Prostate gland (tissue), 2 donors: ENCODE measurements around the gene SLC25A48. TPM values are rescaled to one million over a fixed set of nuclear protein-coding genes. Genes with fewer than 3 reads are reported as not detected.

ENCODE experiments used
- DNase-seq: peaks from one replicate; pipeline ENCODE4 v3.0.0-alpha.2; 2019; ENCODE audit warnings: low spot score
- H3K27ac ChIP-seq, 2 donors: fragments of 200-600 bp; sonication (generic); 2 replicates each; pipeline ENCODE4 v1.5.1; 2017 to 2019
- H3K27me3 ChIP-seq: fragments of 200-600 bp; sonication (generic); replicated peaks from 2 replicates; pipeline ENCODE4 v1.5.1; 2019; ENCODE audit not compliant: insufficient read depth
- H3K36me3 ChIP-seq, 2 donors: fragments of 200-600 bp; sonication (generic); 1 replicate in 1 of 2; 2 replicates in 1 of 2; pipeline versions ENCODE4 v1.5.1 to v1.8.1; 2017 to 2019
- H3K4me1 ChIP-seq: fragments of 200-600 bp; sonication (generic); replicated peaks from 2 replicates; pipeline ENCODE4 v1.5.1; 2019
- H3K4me3 ChIP-seq, 2 donors: fragments of 200-600 bp; sonication (generic); 2 replicates each; pipeline ENCODE4 v1.5.1; 2017 to 2019
- H3K9me3 ChIP-seq: fragments of 200-600 bp; sonication (generic); 2 replicates; pipeline ENCODE4 v1.5.1; 2017
- POLR2A ChIP-seq: fragments of 450-650 bp; IDR thresholded peaks from one replicate; pipeline ENCODE4 v1.6.1; 2016; ENCODE audit warnings: antibody characterized with exemption, mild to moderate bottlenecking
- POLR2AphosphoS5 ChIP-seq: sonication (generic); formaldehyde crosslinking; IDR thresholded peaks from one replicate; pipeline ENCODE4 v1.6.1; 2017; ENCODE audit warnings: antibody characterized with exemption
- WGBS: methylation state at CpG from one replicate; pipeline ENCODE4 v1.1.5; 2018; 5-methylcytosine and 5-hydroxymethylcytosine counted together
- intact Hi-C: fragments of 100-400 bp; cut with DNase I; formaldehyde crosslinking; loops from one replicate; pipeline ENCODE4 v1.14.2; 2022
- total RNA-seq, 2 donors: library from RNA; depleted of rRNA; stranded (reverse); fragments of >200 nt; gene quantifications; one replicate each; pipeline ENCODE4 v1.1.0, GENCODE V29; 2016
- TF ChIP-seq, protein P1 (sequence below), 4 experiments: fragments of 200-600 bp in 2 of 4; fragments of 450-650 bp in 2 of 4; sonication (generic) in 2 of 4; IDR thresholded peaks; 1 replicate in 3 of 4; 2 replicates in 1 of 4; pipeline ENCODE4 v1.5.1; 2016 to 2019; ENCODE audit warnings: antibody characterized with exemption in 4 of 4, mild to moderate bottlenecking in 2 of 4, moderate library complexity in 2 of 4

Gene SLC25A48
- total RNA-seq, 2 donors from 2014 or later, result 0.77 to 0.85 TPM

DNA sequence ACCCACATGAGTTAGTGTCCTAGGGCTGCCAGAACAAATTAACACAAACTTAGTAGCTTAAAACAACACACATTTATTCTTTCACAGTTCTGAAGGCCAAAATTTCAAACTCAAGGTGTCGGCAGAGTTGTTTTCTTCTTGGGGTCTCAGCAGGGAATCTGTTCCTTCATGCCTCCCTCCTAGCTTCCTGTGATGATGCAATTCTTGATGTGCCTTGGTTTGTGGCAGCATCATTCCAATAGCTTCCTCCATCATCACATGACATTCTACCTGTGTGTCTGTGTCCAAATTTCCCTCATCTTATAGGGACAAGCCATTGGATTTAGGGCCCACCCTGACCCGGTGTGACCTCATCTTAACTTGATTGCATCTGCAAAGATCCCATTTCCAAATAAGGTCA lies 12.2 kb upstream of the SLC25A48 start:
- no peaks in the 10 kb centered on the region for H3K4me1 ChIP-seq
- intact Hi-C loops, result no loop called here
- H3K36me3 ChIP-seq, result no peaks in the 10 kb centered on the region
- DNase-seq, result no peak
- no peak for TF ChIP-seq POLR2AphosphoS5
- no peak for TF ChIP-seq POLR2A
- TF ChIP-seq, protein P1, sequence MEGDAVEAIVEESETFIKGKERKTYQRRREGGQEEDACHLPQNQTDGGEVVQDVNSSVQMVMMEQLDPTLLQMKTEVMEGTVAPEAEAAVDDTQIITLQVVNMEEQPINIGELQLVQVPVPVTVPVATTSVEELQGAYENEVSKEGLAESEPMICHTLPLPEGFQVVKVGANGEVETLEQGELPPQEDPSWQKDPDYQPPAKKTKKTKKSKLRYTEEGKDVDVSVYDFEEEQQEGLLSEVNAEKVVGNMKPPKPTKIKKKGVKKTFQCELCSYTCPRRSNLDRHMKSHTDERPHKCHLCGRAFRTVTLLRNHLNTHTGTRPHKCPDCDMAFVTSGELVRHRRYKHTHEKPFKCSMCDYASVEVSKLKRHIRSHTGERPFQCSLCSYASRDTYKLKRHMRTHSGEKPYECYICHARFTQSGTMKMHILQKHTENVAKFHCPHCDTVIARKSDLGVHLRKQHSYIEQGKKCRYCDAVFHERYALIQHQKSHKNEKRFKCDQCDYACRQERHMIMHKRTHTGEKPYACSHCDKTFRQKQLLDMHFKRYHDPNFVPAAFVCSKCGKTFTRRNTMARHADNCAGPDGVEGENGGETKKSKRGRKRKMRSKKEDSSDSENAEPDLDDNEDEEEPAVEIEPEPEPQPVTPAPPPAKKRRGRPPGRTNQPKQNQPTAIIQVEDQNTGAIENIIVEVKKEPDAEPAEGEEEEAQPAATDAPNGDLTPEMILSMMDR (IDR thresholded peaks at IDR 0.05), result no peak
- 94% methylated on average over 2 of the region's 2 CpGs for WGBS
- no peak overlapping the region for H3K27ac ChIP-seq
- no peaks in the 10 kb centered on the region for H3K27me3 ChIP-seq
- H3K9me3 ChIP-seq, result no peaks in the 10 kb centered on the region
- H3K4me3 ChIP-seq, result no peak overlapping the region

DNA sequence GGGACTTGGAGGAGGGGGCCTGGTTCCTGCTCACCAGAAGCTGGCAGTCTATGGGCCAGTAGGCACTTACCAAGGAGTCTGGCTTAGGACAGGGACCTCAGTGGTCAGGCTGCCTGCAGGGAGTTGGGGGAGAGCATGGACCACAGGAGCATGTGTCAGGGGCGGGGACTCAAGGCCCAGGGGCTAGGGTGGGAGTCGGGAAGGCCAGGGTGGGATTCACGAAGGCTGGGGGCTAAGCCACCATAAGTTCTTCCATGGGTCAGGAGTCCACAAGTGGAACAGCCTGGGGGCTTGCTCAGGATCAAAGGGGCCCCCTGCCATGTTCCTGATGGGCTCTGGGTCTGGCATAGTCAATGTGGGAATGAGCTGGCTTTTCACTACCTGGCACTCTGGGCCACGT lies 11.5 kb upstream of the SLC25A48 start:
- 96% methylated on average over 4 of the region's 4 CpGs for WGBS
- no peak overlapping the region for H3K4me3 ChIP-seq
- no peaks in the 10 kb centered on the region for H3K36me3 ChIP-seq
- no peak for DNase-seq
- no peaks in the 10 kb centered on the region for H3K27me3 ChIP-seq
- H3K9me3 ChIP-seq, result no peaks in the 10 kb centered on the region
- no peaks in the 10 kb centered on the region for H3K4me1 ChIP-seq
- H3K27ac ChIP-seq, result no peak overlapping the region
- intact Hi-C loops, result no loop called here
- TF ChIP-seq, protein P1 (IDR thresholded peaks at IDR 0.05), result no peak
- TF ChIP-seq POLR2A, result no peak
- no peak for TF ChIP-seq POLR2AphosphoS5

DNA sequence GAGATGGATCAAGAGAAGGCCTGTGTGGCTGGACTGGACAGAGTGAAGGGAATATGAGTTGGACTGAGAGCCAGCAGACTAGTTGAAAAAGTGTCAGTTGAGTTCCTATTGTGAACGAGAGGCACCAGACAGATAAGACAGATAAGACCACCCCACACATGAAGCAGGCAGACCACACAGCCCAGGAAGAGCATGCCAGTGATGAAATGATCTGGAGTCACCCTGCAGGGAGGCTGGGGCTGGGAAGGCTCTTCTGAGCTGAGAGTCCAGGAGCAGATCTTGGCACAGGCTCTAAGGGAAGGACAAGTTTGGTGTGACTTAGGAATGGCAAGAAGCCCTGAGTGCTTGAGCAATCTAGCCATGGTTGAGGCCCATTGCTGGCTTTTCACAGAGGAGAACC lies 10.6 kb upstream of the SLC25A48 start:
- WGBS, result 33% methylated on average over 1 of the region's 1 CpG
- TF ChIP-seq POLR2A (no peak), POLR2AphosphoS5 (no peak)
- TF ChIP-seq, protein P1 (IDR thresholded peaks at IDR 0.05), result no peak
- Histone ChIP-seq H3K27ac (no peak overlapping the region), H3K4me3 (no peak overlapping the region), H3K9me3 (no peaks in the 10 kb centered on the region), H3K4me1 (no peaks in the 10 kb centered on the region), H3K27me3 (peaks cover 3% of the 10 kb centered on the region), H3K36me3 (no peaks in the 10 kb centered on the region)
- no peak for DNase-seq
- intact Hi-C loops, result no loop called here

DNA sequence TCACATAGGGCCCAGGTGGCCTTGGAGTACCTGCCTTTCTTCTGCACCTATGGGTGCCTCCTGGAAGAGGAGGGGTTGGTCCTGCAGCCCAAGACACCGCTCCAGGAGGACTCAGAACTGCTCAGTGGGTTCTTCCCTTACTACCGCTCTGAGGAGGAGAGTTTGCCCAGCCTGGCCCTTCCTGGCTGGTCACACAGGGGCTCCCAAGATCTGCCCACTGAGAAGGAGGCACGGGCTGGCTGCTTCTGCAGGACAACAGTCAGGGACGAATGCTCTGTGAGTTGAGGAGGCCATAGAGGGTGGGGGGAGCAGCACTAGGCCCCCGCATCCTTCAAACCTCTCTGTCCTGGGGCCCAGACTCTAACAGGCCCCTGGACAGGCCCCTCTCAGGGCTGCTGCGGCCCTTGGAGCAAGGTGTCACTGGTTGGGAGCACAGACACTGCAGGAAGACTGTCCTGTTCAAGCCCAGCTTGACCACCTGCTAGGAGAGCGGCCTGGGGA lies 9.9 kb upstream of the SLC25A48 start:
- H3K9me3 ChIP-seq, result no peaks in the 10 kb centered on the region
- intact Hi-C loops, result no loop called here
- H3K4me3 ChIP-seq, result no peak overlapping the region
- no peak for DNase-seq
- WGBS, result 96% methylated on average over 7 of the region's 7 CpGs
- peaks cover 3% of the 10 kb centered on the region for H3K27me3 ChIP-seq
- H3K36me3 ChIP-seq, result no peaks in the 10 kb centered on the region
- TF ChIP-seq, protein P1 (IDR thresholded peaks at IDR 0.05), result no peak
- no peak for TF ChIP-seq POLR2A
- no peak for TF ChIP-seq POLR2AphosphoS5
- no peak overlapping the region for H3K27ac ChIP-seq
- no peaks in the 10 kb centered on the region for H3K4me1 ChIP-seq

DNA sequence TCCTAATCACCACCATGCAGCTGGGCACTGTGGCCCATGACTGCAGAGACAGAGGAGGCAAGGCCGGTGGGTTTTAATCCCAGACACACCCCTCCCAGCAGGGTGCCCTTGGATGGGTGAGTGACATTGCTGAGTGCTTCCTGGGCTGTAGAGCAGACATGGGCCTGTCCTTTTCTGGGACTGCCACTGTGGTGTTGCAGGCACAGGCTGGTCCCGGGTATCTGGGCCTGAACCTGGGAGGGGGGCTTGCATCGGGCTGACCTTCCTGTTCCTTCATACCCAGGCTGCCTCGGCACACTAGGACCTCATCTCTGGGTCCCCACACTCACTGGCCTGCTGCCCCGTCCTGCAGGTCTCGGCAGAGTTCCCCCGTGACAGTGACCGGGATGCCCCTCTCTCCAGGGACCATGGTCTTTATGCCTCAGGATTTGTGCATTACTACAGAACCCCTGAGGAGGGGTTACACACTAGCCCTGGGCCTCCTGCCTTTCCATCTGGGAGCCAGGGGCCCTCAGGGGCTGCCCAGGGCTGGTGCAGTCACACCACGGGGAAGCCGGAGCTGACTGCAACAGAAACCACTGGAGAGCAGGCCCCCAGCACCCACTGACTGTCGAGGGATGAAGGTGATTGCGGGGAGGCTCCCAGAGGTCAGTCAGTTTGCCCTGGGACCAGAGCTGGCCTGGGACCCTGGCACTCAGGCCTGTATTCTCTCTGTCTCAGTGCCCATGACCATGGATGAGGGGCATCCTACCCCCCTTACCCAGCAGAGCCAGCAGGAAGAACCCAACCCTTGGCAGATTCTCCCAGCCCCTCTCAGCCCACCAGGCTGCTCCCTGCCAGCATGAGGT lies 8.9 kb upstream of the SLC25A48 start:
- no peaks in the 10 kb centered on the region for H3K9me3 ChIP-seq
- H3K4me1 ChIP-seq, result no peaks in the 10 kb centered on the region
- DNase-seq, result no peak
- WGBS, result 90% methylated on average over 12 of the region's 12 CpGs
- H3K36me3 ChIP-seq, result no peaks in the 10 kb centered on the region
- peaks cover 3% of the 10 kb centered on the region for H3K27me3 ChIP-seq
- intact Hi-C loops, result no loop called here
- TF ChIP-seq, protein P1 (IDR thresholded peaks at IDR 0.05), result no peak
- H3K4me3 ChIP-seq, result no peak overlapping the region
- no peak overlapping the region for H3K27ac ChIP-seq
